CD4-positive, CD25-positive, alpha-beta regulatory T cell (primary cell): ENCODE measurements around the gene SCLY. TPM values are rescaled to one million over a fixed set of nuclear protein-coding genes. Genes with fewer than 3 reads are reported as not detected.

ENCODE experiments used
- ATAC-seq, 2 donors: fragments of 150-1000 bp; cut with Tn5 transposase; one replicate each; pipeline ENCODE4 v1.10.0; 2021; ENCODE audit warnings: low read depth in 2 of 2, moderate number of reproducible peaks in 2 of 2, moderate library complexity in 1 of 2
- DNase-seq, 3 donors: peaks; one replicate each; pipeline versions ENCODE4 v3.0.0 to v3.0.0-alpha.2; 2012 to 2022; ENCODE audit warnings: mixed read lengths in 1 of 3
- H3K27ac ChIP-seq: one replicate; pipeline ENCODE4 v1.7.0; 2013; ENCODE audit warnings: mild to moderate bottlenecking, low read length; ENCODE audit not compliant: insufficient read depth, poor library complexity, severe bottlenecking
- H3K27me3 ChIP-seq: one replicate; pipeline ENCODE4 v1.7.0; 2013; ENCODE audit warnings: low read length; ENCODE audit not compliant: control insufficient read depth, insufficient read depth
- H3K36me3 ChIP-seq: one replicate; pipeline ENCODE4 v1.7.0; 2013; ENCODE audit warnings: mild to moderate bottlenecking, low read length, moderate library complexity; ENCODE audit not compliant: control insufficient read depth, insufficient read depth
- H3K4me1 ChIP-seq: 2 replicates; pipeline ENCODE4 v1.7.0; 2013; ENCODE audit warnings: mild to moderate bottlenecking, low read length; ENCODE audit not compliant: insufficient read depth, control insufficient read depth, poor library complexity, severe bottlenecking
- H3K4me3 ChIP-seq: one replicate; pipeline ENCODE4 v1.7.0; 2013; ENCODE audit warnings: low read depth, mild to moderate bottlenecking, low read length, moderate library complexity
- H3K9me3 ChIP-seq, 2 experiments: 1 replicate in 1 of 2; 2 replicates in 1 of 2; pipeline ENCODE4 v1.7.0; 2013; ENCODE audit warnings: low read length in 2 of 2, mild to moderate bottlenecking in 1 of 2, moderate library complexity in 1 of 2; ENCODE audit not compliant: control insufficient read depth in 2 of 2
- H3K27ac Mint-ChIP-seq, 3 donors: one replicate each; pipeline ENCODE4 v1.8.0; 2020 to 2022; ENCODE audit warnings: mild to moderate bottlenecking in 3 of 3, mixed read lengths in 3 of 3, moderate library complexity in 2 of 3
- H3K27me3 Mint-ChIP-seq: one replicate; pipeline ENCODE4 v1.8.0; 2022; ENCODE audit warnings: mild to moderate bottlenecking, mixed read lengths
- H3K36me3 Mint-ChIP-seq: one replicate; pipeline ENCODE4 v1.8.0; 2020; ENCODE audit warnings: mixed read lengths
- H3K4me1 Mint-ChIP-seq, 4 donors: one replicate each; pipeline ENCODE4 v1.8.0; 2020 to 2022; ENCODE audit warnings: mixed read lengths in 4 of 4, mild to moderate bottlenecking in 1 of 4
- H3K4me3 Mint-ChIP-seq, 4 donors: one replicate each; pipeline ENCODE4 v1.8.0; 2020 to 2022; ENCODE audit warnings: mild to moderate bottlenecking in 4 of 4, mixed read lengths in 4 of 4, moderate library complexity in 3 of 4
- H3K9me3 Mint-ChIP-seq, 7 donors: one replicate each; pipeline ENCODE4 v1.8.0; 2020 to 2022; ENCODE audit warnings: mixed read lengths in 7 of 7, mild to moderate bottlenecking in 3 of 7, moderate library complexity in 2 of 7
- polyA plus RNA-seq, 4 donors: library from polyadenylated mRNA; unstranded; fragments of 300-500 nt; fragmentation: Illumina TruSeq; gene quantifications; one replicate each; pipeline ENCODE4 v1.2.3, GENCODE V29; 2021
- total RNA-seq: library from RNA; stranded (reverse); gene quantifications from one replicate; pipeline ENCODE4 v1.2.3, GENCODE V29; 2022

Gene SCLY
- total and polyA plus RNA-seq, 5 donors from 2014 or later, result 10.3 to 17.8 (median 15.6) TPM

- Histone ChIP-seq H3K4me1 (no peaks in the 10 kb centered on the region), H3K4me3 (no peak overlapping the region), H3K36me3 (no peaks in the 10 kb centered on the region), H3K27me3 (no peaks in the 10 kb centered on the region), H3K27ac (no peak overlapping the region), H3K9me3 (no peaks in the 10 kb centered on the region)
- H3K27ac Mint-ChIP-seq, result no peak overlapping the region
- ATAC-seq, result no peak
- H3K27me3 Mint-ChIP-seq, result no peaks in the 10 kb centered on the region
- peaks cover 12% of the 10 kb centered on the region for H3K36me3 Mint-ChIP-seq
- H3K4me3 Mint-ChIP-seq, result no peak overlapping the region
- DNase-seq, result no peak
- H3K4me1 Mint-ChIP-seq, result peaks cover 0 to 5% (median under 1%) of the 10 kb centered on the region in 4 donors
- no peaks in the 10 kb centered on the region for H3K9me3 Mint-ChIP-seq
Measured at GRCh38 chr2:238094438-238095022, 33.7 kb downstream of the SCLY start.

DNA sequence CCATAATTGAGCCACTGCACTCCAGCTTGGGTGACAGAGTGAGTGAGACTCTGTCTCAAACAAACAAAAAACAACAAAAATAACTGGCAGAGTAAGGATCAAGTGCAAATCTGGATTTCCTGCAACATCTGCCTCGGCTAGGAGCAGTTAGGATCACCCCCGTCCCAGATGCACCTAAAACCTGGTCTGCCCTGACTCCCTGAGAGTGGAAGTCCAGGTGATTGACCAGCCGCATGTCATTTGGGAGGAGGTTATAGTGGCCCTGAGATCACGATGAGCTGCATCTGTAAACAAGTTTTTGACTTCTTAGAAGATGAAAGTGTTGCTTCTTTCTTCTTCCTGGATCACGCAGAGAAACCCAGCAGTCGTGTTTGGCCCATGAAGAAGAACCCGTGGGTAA, 34.3 kb downstream of the SCLY start:
- Mint-ChIP-seq H3K4me1 (peaks cover 0 to 5% (median under 1%) of the 10 kb centered on the region in 4 donors), H3K9me3 (no peaks in the 10 kb centered on the region), H3K27ac (no peak overlapping the region), H3K36me3 (peaks cover 12% of the 10 kb centered on the region), H3K27me3 (no peaks in the 10 kb centered on the region), H3K4me3 (no peak overlapping the region)
- Histone ChIP-seq H3K9me3 (no peaks in the 10 kb centered on the region), H3K36me3 (no peaks in the 10 kb centered on the region), H3K27me3 (no peaks in the 10 kb centered on the region), H3K4me1 (no peaks in the 10 kb centered on the region), H3K4me3 (no peak overlapping the region), H3K27ac (no peak overlapping the region)
- ATAC-seq, result no peak
- DNase-seq, result no peak

DNA sequence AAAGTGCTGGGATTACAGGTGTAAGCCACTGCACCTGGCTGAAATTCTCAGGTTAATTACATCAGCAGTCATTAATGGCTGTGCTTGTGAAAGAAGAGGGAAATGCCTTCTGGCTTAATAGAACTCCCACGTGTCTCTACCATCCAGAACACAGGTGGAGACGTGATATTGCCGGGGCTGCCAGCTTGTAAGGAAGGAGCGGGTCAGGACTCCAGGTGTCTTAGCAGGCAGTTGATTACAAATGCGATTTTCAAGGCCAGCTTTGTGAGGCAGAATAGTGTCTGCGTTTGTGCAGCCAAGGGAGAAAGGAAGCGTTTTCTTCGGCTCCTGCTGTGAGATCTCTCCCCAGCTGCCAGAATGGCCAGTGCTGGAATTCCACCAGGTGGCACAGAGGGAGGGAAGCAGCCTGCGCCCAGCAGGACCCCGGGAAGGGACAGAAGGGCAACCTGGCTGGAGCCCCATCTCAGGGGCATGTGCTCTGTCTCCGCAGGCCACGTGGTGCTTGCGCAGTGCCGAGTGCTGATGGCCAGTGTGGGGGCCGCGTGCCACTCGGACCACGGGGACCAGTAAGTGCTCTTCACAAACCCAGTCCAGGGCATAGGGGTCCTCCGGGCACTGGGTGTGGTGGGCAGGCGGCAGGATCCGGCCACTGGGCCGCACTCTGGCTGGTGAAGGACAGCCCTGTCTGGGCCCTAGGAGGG, 35.7 kb downstream of the SCLY start:
- H3K27ac ChIP-seq, result no peak overlapping the region
- DNase-seq (no peak), ATAC-seq (no peak)
- Mint-ChIP-seq H3K4me3 (no peak overlapping the region), H3K9me3 (no peaks in the 10 kb centered on the region), H3K27me3 (no peaks in the 10 kb centered on the region), H3K27ac (peak overlapping the region in 1 of 3 donors; percentile 21), H3K36me3 (peaks cover 6% of the 10 kb centered on the region), H3K4me1 (peaks cover 0 to 5% (median under 1%) of the 10 kb centered on the region in 4 donors)
- H3K4me3 ChIP-seq, result no peak overlapping the region
- no peaks in the 10 kb centered on the region for H3K27me3 ChIP-seq
- no peaks in the 10 kb centered on the region for H3K36me3 ChIP-seq
- no peaks in the 10 kb centered on the region for H3K9me3 ChIP-seq
- H3K4me1 ChIP-seq, result no peaks in the 10 kb centered on the region

DNA sequence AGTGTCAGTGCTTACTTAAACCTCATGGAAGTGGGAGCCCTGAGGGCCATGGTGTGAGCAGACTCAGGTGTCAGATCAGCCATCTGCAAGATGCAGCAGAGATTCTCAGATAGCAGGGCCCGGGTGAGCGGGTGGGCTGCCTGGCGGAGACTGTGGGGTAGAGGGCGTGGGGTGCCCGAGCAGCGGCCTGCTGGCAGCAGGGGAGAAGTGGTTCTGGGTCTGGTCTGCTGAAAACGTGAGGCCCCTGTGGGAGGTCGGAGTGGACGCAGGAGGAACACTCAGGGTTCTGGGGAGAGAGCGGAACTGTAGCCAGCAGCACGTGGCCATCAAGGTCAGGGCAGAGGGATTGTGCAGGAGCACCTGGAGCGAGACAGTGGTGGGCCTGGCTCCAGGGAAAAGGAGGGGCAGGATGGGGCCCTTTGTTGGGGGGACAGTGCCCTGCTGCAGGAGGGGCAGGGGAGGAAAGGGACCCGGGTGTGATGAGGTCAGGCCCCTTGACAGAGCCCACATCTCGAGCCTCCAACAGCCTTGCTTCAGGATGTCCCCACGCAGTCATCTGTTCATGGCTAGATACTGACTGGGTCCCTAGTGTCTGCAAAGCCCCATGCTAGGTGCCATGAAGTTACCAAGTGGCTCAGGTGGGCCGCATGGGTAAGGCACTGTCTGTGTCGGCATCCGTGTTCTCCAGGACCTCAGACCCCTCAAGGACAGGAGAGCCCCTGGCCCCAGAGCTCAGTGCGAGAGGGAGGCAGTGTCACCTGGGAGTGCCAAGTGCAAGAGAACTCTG, 36.6 kb downstream of the SCLY start:
- H3K27ac Mint-ChIP-seq, result no peak overlapping the region
- H3K36me3 Mint-ChIP-seq, result peaks cover 6% of the 10 kb centered on the region
- ATAC-seq (no peak), DNase-seq (no peak)
- no peak overlapping the region for H3K4me3 Mint-ChIP-seq
- H3K4me1 Mint-ChIP-seq, result peaks cover 0 to 5% (median under 1%) of the 10 kb centered on the region in 4 donors
- H3K9me3 Mint-ChIP-seq, result no peaks in the 10 kb centered on the region
- Histone ChIP-seq H3K36me3 (no peaks in the 10 kb centered on the region), H3K27ac (no peak overlapping the region), H3K9me3 (no peaks in the 10 kb centered on the region), H3K4me1 (no peaks in the 10 kb centered on the region), H3K4me3 (no peak overlapping the region), H3K27me3 (no peaks in the 10 kb centered on the region)
- H3K27me3 Mint-ChIP-seq, result no peaks in the 10 kb centered on the region

DNA sequence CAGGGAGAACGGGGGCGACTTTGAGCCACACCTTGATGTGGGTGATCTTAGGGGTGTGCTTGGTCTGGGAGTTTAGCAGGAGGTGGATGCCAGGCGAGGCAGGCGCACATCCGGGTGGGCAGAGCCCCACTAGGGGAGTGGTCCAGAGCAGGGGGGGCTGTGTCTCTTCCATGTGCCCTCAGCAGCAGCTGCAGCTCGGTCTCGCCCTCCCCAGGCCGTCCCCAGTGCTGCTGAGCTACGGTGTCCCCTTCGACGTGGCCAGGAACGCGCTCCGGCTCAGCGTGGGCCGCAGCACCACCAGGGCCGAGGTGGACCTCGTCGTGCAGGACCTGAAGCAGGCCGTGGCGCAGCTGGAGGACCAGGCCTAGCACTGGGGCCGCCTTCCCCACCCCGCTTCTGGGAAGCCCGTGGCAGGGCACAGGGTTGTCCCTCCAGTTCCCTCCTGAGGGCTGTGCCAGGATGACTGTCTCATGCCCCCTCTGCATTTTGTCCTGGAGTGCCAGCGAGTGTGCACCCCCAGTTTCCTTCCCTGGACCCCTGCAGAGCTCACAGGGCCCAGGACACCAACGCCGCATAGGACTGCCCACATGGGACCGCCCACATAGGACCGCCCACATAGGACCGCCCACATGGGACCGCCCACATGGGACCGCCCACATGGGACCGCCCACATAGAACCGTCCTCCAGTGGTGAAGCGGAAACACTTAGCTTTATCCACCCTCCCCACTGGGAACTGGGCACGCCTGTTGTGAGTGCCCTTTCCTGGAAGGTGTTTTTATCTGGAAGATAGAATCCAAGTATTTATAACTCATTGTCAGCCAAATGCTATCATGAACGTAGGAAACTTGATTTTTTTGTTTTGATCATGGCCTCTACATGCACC, 37.4 kb downstream of the SCLY start:
- Histone ChIP-seq H3K36me3 (no peaks in the 10 kb centered on the region), H3K27ac (no peak overlapping the region), H3K27me3 (no peaks in the 10 kb centered on the region), H3K9me3 (no peaks in the 10 kb centered on the region), H3K4me1 (no peaks in the 10 kb centered on the region), H3K4me3 (no peak overlapping the region)
- Mint-ChIP-seq H3K27me3 (no peaks in the 10 kb centered on the region), H3K9me3 (no peaks in the 10 kb centered on the region), H3K27ac (no peak overlapping the region), H3K4me1 (peaks cover 0 to 5% (median under 1%) of the 10 kb centered on the region in 4 donors), H3K4me3 (no peak overlapping the region), H3K36me3 (peaks cover 6% of the 10 kb centered on the region)
- no peak for DNase-seq
- ATAC-seq, result peak in 1 of 2 donors; percentile 40

GRCh38 chr2:238098901-238099713, 38.3 kb downstream of the SCLY start:
- no peak overlapping the region for H3K27ac Mint-ChIP-seq
- H3K9me3 ChIP-seq, result no peaks in the 10 kb centered on the region
- no peaks in the 10 kb centered on the region for H3K9me3 Mint-ChIP-seq
- no peak overlapping the region for H3K4me3 ChIP-seq
- no peak overlapping the region for H3K4me3 Mint-ChIP-seq
- H3K27ac ChIP-seq, result no peak overlapping the region
- DNase-seq (no peak), ATAC-seq (no peak)
- H3K36me3 ChIP-seq, result no peaks in the 10 kb centered on the region
- no peaks in the 10 kb centered on the region for H3K4me1 ChIP-seq
- peaks cover 0 to 5% (median under 1%) of the 10 kb centered on the region in 4 donors for H3K4me1 Mint-ChIP-seq
- H3K36me3 Mint-ChIP-seq, result peaks cover 6% of the 10 kb centered on the region
- H3K27me3 ChIP-seq, result no peaks in the 10 kb centered on the region
- H3K27me3 Mint-ChIP-seq, result no peaks in the 10 kb centered on the region

GRCh38 chr2:238099714-238100048, 38.9 kb downstream of the SCLY start:
- Histone ChIP-seq H3K4me3 (no peak overlapping the region), H3K27ac (no peak overlapping the region), H3K9me3 (no peaks in the 10 kb centered on the region), H3K4me1 (no peaks in the 10 kb centered on the region), H3K36me3 (no peaks in the 10 kb centered on the region), H3K27me3 (no peaks in the 10 kb centered on the region)
- Mint-ChIP-seq H3K27me3 (no peaks in the 10 kb centered on the region), H3K36me3 (peaks cover 6% of the 10 kb centered on the region), H3K4me1 (peaks cover 0 to 5% (median under 1%) of the 10 kb centered on the region in 4 donors), H3K4me3 (no peak overlapping the region), H3K9me3 (no peaks in the 10 kb centered on the region), H3K27ac (no peak overlapping the region)
- DNase-seq (no peak), ATAC-seq (no peak)
